Activated B cell treated with CpG ODN at 0.5 μM for 24 hours (primary cell): Measurements from ENCODE around the gene CTU2. TPM values are rescaled to one million over a fixed set of nuclear protein-coding genes. Genes with fewer than 3 reads are reported as not detected.

ENCODE experiments used
- ATAC-seq: fragments of 200-7000 bp; cut with Tn5 transposase; one replicate; pipeline ENCODE4 v1.10.0; 2021; ENCODE audit warnings: low read depth, mild to moderate bottlenecking, moderate library complexity
- CTCF ChIA-PET: fragments of 350-600 bp; sonication (Branson Sonifier 250); formaldehyde crosslinking; loops from one replicate; lab custom pipeline; 2021; ENCODE audit warnings: antibody characterized with exemption; lab: Charles Lee
- POLR2A ChIA-PET: fragments of 350-600 bp; sonication (Branson Sonifier 250); formaldehyde crosslinking; loops from one replicate; lab custom pipeline; 2021; ENCODE audit warnings: antibody characterized with exemption; lab: Charles Lee
- DNase-seq: peaks from one replicate; pipeline ENCODE4 v3.0.0; 2022
- H3K27ac Mint-ChIP-seq: one replicate; pipeline ENCODE4 v1.8.0; 2020; ENCODE audit warnings: mixed read lengths
- H3K27me3 Mint-ChIP-seq: one replicate; pipeline ENCODE4 v1.8.0; 2021; ENCODE audit warnings: mixed read lengths
- H3K36me3 Mint-ChIP-seq: one replicate; pipeline ENCODE4 v1.8.0; 2021; ENCODE audit warnings: low read depth, mixed read lengths
- H3K4me1 Mint-ChIP-seq: one replicate; pipeline ENCODE4 v1.8.0; 2021; ENCODE audit warnings: mixed read lengths
- H3K4me3 Mint-ChIP-seq: one replicate; pipeline ENCODE4 v1.8.0; 2020; ENCODE audit warnings: mild to moderate bottlenecking, mixed read lengths
- H3K9me3 Mint-ChIP-seq: one replicate; pipeline ENCODE4 v1.8.0; 2020; ENCODE audit warnings: mixed read lengths
- CTCF ChIP-seq: fragments of 200-600 bp; IDR thresholded peaks from one replicate; pipeline ENCODE4 v1.8.0; 2022; ENCODE audit warnings: antibody characterized with exemption, mild to moderate bottlenecking
- intact Hi-C: fragments of 100-400 bp; cut with micrococcal nuclease; formaldehyde crosslinking; loops from one replicate; pipeline ENCODE4 v1.15.1; 2024
- total RNA-seq: library from RNA; stranded (reverse); gene quantifications from 2 replicates; pipeline ENCODE4 v1.2.3, GENCODE V29; 2022

Gene CTU2
- total RNA-seq, 1 donor from 2014 or later: 36.7 TPM

- intact Hi-C loops: loop anchor here (1.0 to 10.0 kb wide), 7 partner anchors 16 to 231 kb away; partner anchors contain the start of genes CTU2, CYBA, MVD and RNF166
- Mint-ChIP-seq H3K27ac (no peak overlapping the region), H3K36me3 (peaks cover 2% of the 10 kb centered on the region), H3K4me3 (peak overlapping the region; percentile 83), H3K27me3 (no peaks in the 10 kb centered on the region), H3K9me3 (no peaks in the 10 kb centered on the region), H3K4me1 (peaks cover 46% of the 10 kb centered on the region)
- TF ChIP-seq CTCF: no peak
- ChIA-PET CTCF (interaction anchor here (1.1 to 3.9 kb wide), 7 partner anchors 16 to 52 kb away, joined by 3 to 17 read pairs (median 5); partner anchors contain the start of gene IL17C), POLR2A (interaction anchor here (0.7 to 1.5 kb wide), 12 partner anchors 15 to 532 kb away, joined by 3 to 8 read pairs (median 3); partner anchors contain the start of genes CYBA, MVD, ZC3H18 and ZNF778)
- ATAC-seq (no peak), DNase-seq (no peak)
Measured at GRCh38 chr16:88685156-88686061, 20.9 kb upstream of the CTU2 start.

DNA sequence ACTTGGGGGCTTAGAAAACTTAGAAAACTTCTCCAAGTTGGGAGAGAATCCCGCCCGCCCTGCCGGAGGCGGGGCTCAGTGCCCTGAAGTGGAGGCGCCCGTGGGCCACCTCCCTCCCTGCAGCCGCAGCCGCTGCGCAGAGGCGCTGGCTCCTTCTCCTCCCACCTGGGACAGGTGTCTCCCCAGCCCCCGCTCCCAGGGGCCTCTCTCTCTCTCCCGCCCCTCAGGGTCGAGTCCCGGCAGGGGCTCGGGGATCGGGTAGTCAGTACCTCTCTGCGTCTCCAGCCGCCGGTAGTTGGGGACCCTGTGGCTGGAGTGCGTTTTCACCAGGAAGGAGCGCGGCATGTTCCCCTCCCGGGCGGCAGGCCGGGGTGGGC, 20.3 kb upstream of the CTU2 start:
- Mint-ChIP-seq H3K27me3 (no peaks in the 10 kb centered on the region), H3K9me3 (no peaks in the 10 kb centered on the region), H3K27ac (no peak overlapping the region), H3K4me1 (peaks cover 48% of the 10 kb centered on the region), H3K36me3 (no peaks in the 10 kb centered on the region), H3K4me3 (peak overlapping the region; percentile 83)
- intact Hi-C loops: loop anchor here (1.0 to 10.0 kb wide), 7 partner anchors 15 to 231 kb away; partner anchors contain the start of genes CTU2, CYBA, MVD and RNF166
- TF ChIP-seq CTCF: no peak
- ATAC-seq (peak; percentile 15), DNase-seq (no peak)
- ChIA-PET POLR2A (interaction anchor here (0.8 to 2.5 kb wide), 6 partner anchors 14 to 532 kb away, joined by 3 to 13 read pairs (median 3); partner anchors contain the start of gene ZNF778), CTCF (interaction anchor here (3.9 kb wide), 1 partner anchor 15 kb away, joined by 17 read pairs; no protein-coding TSS in a partner anchor)

DNA sequence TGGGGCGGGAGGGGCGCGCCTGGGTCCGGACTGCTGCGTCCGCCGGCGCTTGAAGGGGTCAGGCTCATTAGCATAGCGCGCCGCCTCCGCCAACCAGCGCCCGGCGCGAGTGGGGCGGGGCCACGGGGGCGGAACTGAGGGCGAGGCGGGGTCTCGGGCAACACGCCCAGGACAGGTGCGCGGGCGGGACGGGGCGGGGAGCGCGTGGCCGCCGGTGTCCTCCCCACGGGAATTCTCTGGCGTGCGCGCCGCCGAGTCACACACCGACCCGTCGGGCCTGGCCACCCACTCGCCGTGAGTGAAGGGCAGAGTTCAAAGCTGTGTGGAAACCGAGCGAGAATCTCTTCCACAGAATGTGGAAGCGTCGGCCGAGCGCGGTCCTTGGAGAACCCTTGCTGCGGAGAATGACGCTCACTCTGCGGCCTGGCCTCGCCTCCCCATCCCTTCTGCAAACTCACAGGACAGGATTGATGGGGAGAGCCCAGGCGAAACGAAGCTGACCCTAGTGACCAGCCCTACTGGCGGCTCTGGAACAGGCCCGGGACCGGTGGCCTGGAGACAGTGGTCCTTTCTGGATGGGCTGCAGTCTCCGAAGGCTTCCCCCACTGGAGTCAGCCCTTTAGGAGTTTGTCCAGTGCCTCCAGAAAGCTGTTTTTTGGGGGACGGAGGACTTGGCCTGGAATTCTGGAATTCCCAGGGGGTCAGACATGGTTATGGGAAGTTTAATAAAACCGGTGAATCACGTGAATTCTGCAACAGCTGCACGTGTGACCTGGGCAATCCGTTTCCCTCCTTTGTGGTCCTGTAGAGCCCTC, 19.7 kb upstream of the CTU2 start, which contains the start of gene SNAI3:
Gene SNAI3 (minus strand): TSS at position 69 of the 815 bp plus-strand sequence. CDS start 101 bp downstream, outside the sequence.
- DNase-seq (peak; percentile 94), ATAC-seq (peak; percentile 74)
- POLR2A ChIA-PET: interaction anchor here (0.8 to 2.5 kb wide), 7 partner anchors 14 to 531 kb away, joined by 3 to 13 read pairs (median 4); partner anchors contain the start of gene ZNF778
- no peak for TF ChIP-seq CTCF
- intact Hi-C loops: loop anchor here (1.0 to 10.0 kb wide), 7 partner anchors 15 to 232 kb away; partner anchors contain the start of genes CTU2, CYBA, MVD and RNF166
- H3K4me3 Mint-ChIP-seq: peak within 1 kb of the TSS; percentile 83
- H3K4me1 Mint-ChIP-seq: peaks cover 46% of the 10 kb centered on the region
- no peaks in the 10 kb centered on the region for H3K9me3 Mint-ChIP-seq
- CTCF ChIA-PET: interaction anchor here (1.2 to 3.9 kb wide), 2 partner anchors 11 to 15 kb away, joined by 3 to 17 read pairs; no protein-coding TSS in a partner anchor
- H3K27me3 Mint-ChIP-seq: no peaks in the 10 kb centered on the region
- no peaks in the 10 kb centered on the region for H3K36me3 Mint-ChIP-seq
- H3K27ac Mint-ChIP-seq: no peak within 1 kb of the TSS

DNA sequence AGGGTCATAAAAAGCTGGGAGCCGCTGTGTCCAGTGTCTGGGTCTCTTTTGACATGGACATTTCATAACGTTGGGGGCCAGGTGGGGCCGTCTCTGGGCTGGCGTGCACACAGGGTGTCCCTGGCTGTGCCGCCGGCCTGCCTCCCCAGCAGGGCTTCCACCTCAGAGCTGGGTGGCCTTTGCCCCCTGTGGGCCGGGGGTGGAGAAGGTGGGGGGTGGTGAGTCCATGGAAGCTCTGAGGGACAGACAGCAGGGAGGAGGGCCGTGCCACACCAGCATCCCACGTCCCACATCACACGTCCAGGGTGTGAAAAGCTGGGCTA, 19.1 kb upstream of the CTU2 start:
- H3K4me1 Mint-ChIP-seq: peaks cover 46% of the 10 kb centered on the region
- no peaks in the 10 kb centered on the region for H3K27me3 Mint-ChIP-seq
- intact Hi-C loops: loop anchor here (5.0 to 10.0 kb wide), 2 partner anchors 115 to 232 kb away; partner anchors contain the start of genes ZC3H18 and ZFPM1
- peak overlapping the region; percentile 15 for H3K4me3 Mint-ChIP-seq
- no peak for TF ChIP-seq CTCF
- no peaks in the 10 kb centered on the region for H3K9me3 Mint-ChIP-seq
- H3K36me3 Mint-ChIP-seq: no peaks in the 10 kb centered on the region
- no peak overlapping the region for H3K27ac Mint-ChIP-seq
- CTCF ChIA-PET: interaction anchor here (1.2 to 3.9 kb wide), 2 partner anchors 11 to 14 kb away, joined by 3 to 17 read pairs; no protein-coding TSS in a partner anchor
- DNase-seq (no peak), ATAC-seq (no peak)
- POLR2A ChIA-PET: interaction anchor here (0.6 to 2.5 kb wide), 5 partner anchors 13 to 1114 kb away, joined by 4 to 13 read pairs (median 8); no protein-coding TSS in a partner anchor
